GM18909 (cell line): ENCODE results near the gene ETFB.

Source experiments
- ATAC-seq: cut with Tn5 transposase; IDR thresholded peaks from one replicate; pipeline ENCODE4 v1.9.1; 2021; ENCODE audit warnings: mild to moderate bottlenecking; ENCODE audit not compliant: unreplicated experiment, poor library complexity

ETFB gene

GRCh38 chr19:51297406-51297805 is 68.8 kb downstream of the ETFB start:
- no peak for ATAC-seq

GRCh38 chr19:51296336-51297093 is 69.7 kb downstream of the ETFB start:
- ATAC-seq, result no peak

GRCh38 chr19:51295382-51296126 is 70.6 kb downstream of the ETFB start:
- no peak for ATAC-seq
